Thyroid gland (tissue), 4 donors: Measurements from ENCODE around the gene CACNA1S. TPM values are rescaled to one million over a fixed set of nuclear protein-coding genes. Genes with fewer than 3 reads are reported as not detected.

Source experiments
- DNase-seq, 2 donors: peaks; one replicate each; pipeline ENCODE4 v3.0.0-alpha.2; 2019
- H3K27ac ChIP-seq, 3 donors: fragments of 200-600 bp; sonication (generic); 1 replicate in 2 of 3; 2 replicates in 1 of 3; pipeline ENCODE4 v1.5.1; 2016 to 2019; ENCODE audit warnings: mild to moderate bottlenecking in 1 of 3, moderate library complexity in 1 of 3
- H3K27me3 ChIP-seq: fragments of 200-600 bp; sonication (generic); one replicate; pipeline ENCODE4 v1.5.1; 2019
- H3K36me3 ChIP-seq, 2 donors: fragments of 200-600 bp; sonication (generic); one replicate each; pipeline ENCODE4 v1.5.1; 2016 to 2019
- H3K4me1 ChIP-seq, 2 donors: fragments of 200-600 bp; sonication (generic); one replicate each; pipeline ENCODE4 v1.5.1; 2017 to 2019
- H3K4me3 ChIP-seq, 3 donors: fragments of 200-600 bp; sonication (generic); replicated peaks in 1 of 3; 1 replicate in 2 of 3; 2 replicates in 1 of 3; pipeline ENCODE4 v1.5.1; 2016; ENCODE audit warnings: mild to moderate bottlenecking in 1 of 3
- H3K9me3 ChIP-seq: fragments of 200-600 bp; sonication (generic); one replicate; pipeline ENCODE4 v1.5.1; 2017
- CTCF ChIP-seq, 6 experiments: fragments of 200-600 bp in 3 of 6; fragments of 450-650 bp in 3 of 6; sonication (generic) in 3 of 6; IDR thresholded peaks; one replicate each; pipeline ENCODE4 v1.5.1; 2016 to 2019; ENCODE audit warnings: antibody characterized with exemption in 6 of 6, mild to moderate bottlenecking in 2 of 6, inconsistent platforms in 1 of 6, moderate library complexity in 1 of 6
- POLR2A ChIP-seq, 2 donors: fragments of 450-650 bp; IDR thresholded peaks; one replicate each; pipeline ENCODE4 v1.6.1; 2017; ENCODE audit warnings: antibody characterized with exemption in 2 of 2, mild to moderate bottlenecking in 2 of 2, moderate library complexity in 1 of 2
- WGBS, 2 donors: methylation state at CpG; one replicate each; pipeline ENCODE4 v1.1.5; 2017; 5-methylcytosine and 5-hydroxymethylcytosine counted together
- intact Hi-C: fragments of 100-400 bp; cut with DNase I; formaldehyde crosslinking; loops from one replicate; pipeline ENCODE4 v1.15.1; 2023
- total RNA-seq, 4 donors: library from RNA; depleted of rRNA; stranded (reverse); fragments of >200 nt; gene quantifications; one replicate each; pipeline ENCODE4 v1.2.3, GENCODE V29; 2016

Gene CACNA1S
- total RNA-seq, 4 donors from 2014 or later = not detected

DNA sequence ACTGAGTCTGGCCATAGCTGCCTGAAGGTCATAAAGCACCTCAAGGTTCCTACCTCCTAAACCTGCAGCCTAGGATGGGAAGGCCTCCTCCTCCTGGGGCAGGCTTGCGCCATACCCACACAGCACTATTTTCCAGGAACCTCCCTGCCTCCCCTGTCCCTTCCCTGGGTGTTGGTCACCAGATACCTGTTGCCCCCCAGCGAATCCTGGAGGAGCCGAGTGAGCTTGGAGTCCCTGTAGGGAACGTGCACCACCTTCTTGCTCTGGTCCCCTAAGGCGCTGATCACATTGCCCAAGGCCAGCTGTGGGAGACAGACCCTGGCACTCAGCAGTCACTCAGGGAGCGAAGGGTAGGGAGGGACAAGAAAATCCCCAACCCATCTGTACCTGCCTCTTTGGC lies 108.1 kb downstream of the CACNA1S start:
- TF ChIP-seq POLR2A (IDR thresholded peaks at IDR 0.05) (no peak), CTCF (IDR thresholded peaks at IDR 0.05) (no peak)
- 93 to 98% methylated on average over 6 of the region's 6 CpGs for WGBS, 2 donors
- DNase-seq = no peak
- H3K4me3 ChIP-seq = no peak overlapping the region
- no peak overlapping the region for H3K27ac ChIP-seq
- no peaks in the 10 kb centered on the region for H3K4me1 ChIP-seq
- intact Hi-C loops = no loop called here
- H3K9me3 ChIP-seq = no peaks in the 10 kb centered on the region
- no peaks in the 10 kb centered on the region for H3K36me3 ChIP-seq
- H3K27me3 ChIP-seq = no peaks in the 10 kb centered on the region

GRCh38 chr1:201002510-201002909 lies 109.7 kb downstream of the CACNA1S start:
- WGBS, 2 donors = 94 to 97% methylated on average over 1 of the region's 1 CpG
- Histone ChIP-seq H3K36me3 (no peaks in the 10 kb centered on the region), H3K27me3 (no peaks in the 10 kb centered on the region), H3K9me3 (no peaks in the 10 kb centered on the region), H3K4me3 (no peak overlapping the region), H3K27ac (no peak overlapping the region), H3K4me1 (no peaks in the 10 kb centered on the region)
- TF ChIP-seq CTCF (IDR thresholded peaks at IDR 0.05) (no peak), POLR2A (IDR thresholded peaks at IDR 0.05) (no peak)
- DNase-seq = no peak
- intact Hi-C loops = no loop called here

GRCh38 chr1:201001962-201002361 lies 110.3 kb downstream of the CACNA1S start:
- DNase-seq = no peak
- TF ChIP-seq POLR2A (IDR thresholded peaks at IDR 0.05) = no peak
- TF ChIP-seq CTCF (IDR thresholded peaks at IDR 0.05) = no peak
- H3K9me3 ChIP-seq = no peaks in the 10 kb centered on the region
- no peak overlapping the region for H3K27ac ChIP-seq
- intact Hi-C loops = no loop called here
- H3K36me3 ChIP-seq = no peaks in the 10 kb centered on the region
- WGBS, 2 donors = 84 to 90% methylated on average over 10 to 11 of the region's 11 CpGs
- no peaks in the 10 kb centered on the region for H3K4me1 ChIP-seq
- no peak overlapping the region for H3K4me3 ChIP-seq
- H3K27me3 ChIP-seq = no peaks in the 10 kb centered on the region

DNA sequence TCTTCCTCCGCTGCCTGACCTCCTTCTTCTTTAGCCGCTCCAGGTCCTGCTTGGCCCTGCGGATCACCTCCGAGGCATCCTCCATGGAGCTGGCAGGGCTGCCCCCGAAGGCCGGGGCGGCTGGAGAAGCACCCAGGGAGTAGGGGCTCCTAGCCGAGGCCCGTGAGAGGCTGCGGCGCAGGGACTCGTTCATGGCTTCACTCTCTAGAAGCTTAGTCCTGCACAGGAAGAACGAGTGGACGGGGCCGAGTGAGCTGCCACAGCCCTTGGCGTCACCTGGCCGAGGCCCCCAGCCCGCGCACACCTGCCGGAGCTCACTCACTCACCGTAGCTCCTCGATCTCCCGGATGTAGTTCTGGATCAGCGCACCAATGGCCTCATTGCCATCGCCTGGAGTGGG lies 111.8 kb downstream of the CACNA1S start:
- no peaks in the 10 kb centered on the region for H3K27me3 ChIP-seq
- H3K9me3 ChIP-seq = no peaks in the 10 kb centered on the region
- H3K4me3 ChIP-seq = no peak overlapping the region
- intact Hi-C loops = no loop called here
- 93 to 94% methylated on average over 23 of the region's 25 CpGs for WGBS, 2 donors
- H3K36me3 ChIP-seq = no peaks in the 10 kb centered on the region
- DNase-seq = no peak
- no peaks in the 10 kb centered on the region for H3K4me1 ChIP-seq
- TF ChIP-seq CTCF (IDR thresholded peaks at IDR 0.05) (no peak), POLR2A (IDR thresholded peaks at IDR 0.05) (no peak)
- H3K27ac ChIP-seq = no peak overlapping the region

GRCh38 chr1:200999667-201000066 lies 112.6 kb downstream of the CACNA1S start:
- no peaks in the 10 kb centered on the region for H3K36me3 ChIP-seq
- WGBS, 2 donors = 95% methylated on average over 13 to 14 of the region's 14 CpGs
- no peak overlapping the region for H3K4me3 ChIP-seq
- no peak for TF ChIP-seq POLR2A (IDR thresholded peaks at IDR 0.05)
- no peak for TF ChIP-seq CTCF (IDR thresholded peaks at IDR 0.05)
- DNase-seq = no peak
- H3K27me3 ChIP-seq = no peaks in the 10 kb centered on the region
- intact Hi-C loops = no loop called here
- H3K9me3 ChIP-seq = no peaks in the 10 kb centered on the region
- no peaks in the 10 kb centered on the region for H3K4me1 ChIP-seq
- H3K27ac ChIP-seq = no peak overlapping the region
